ENCODE measurements around the gene NFKBIB. TPM values are rescaled to one million over a fixed set of nuclear protein-coding genes. Genes with fewer than 3 reads are reported as not detected.
"Not testable (repeated sequence)": the region's sequence is repeated elsewhere in the genome, so short reads cannot be mapped to it uniquely, and the experiment has no call there.

Gene NFKBIB
- total RNA-seq = 4.7 TPM

GRCh38 chr19:38899447-38900201 lies at the start of gene NFKBIB, which contains the start of gene SIRT2:
Gene NFKBIB (plus strand): TSS chr19:38899969. CDS start chr19:38900033, 64 bp downstream.
Gene SIRT2 (minus strand): TSS chr19:38899618. CDS start chr19:38899521, 97 bp downstream.
- Histone ChIP-seq H3K9me3 (ENCODE audit: control insufficient read depth in 3 of 3, low read length in 3 of 3) (no peaks in the 10 kb centered on the region), H3K4me1 (ENCODE audit: control insufficient read depth in 3 of 3, insufficient read depth in 3 of 3, low read length in 3 of 3) (peaks cover 41 to 45% (median 42%) of the 10 kb centered on the region in 3 donors), H3K36me3 (ENCODE audit: control insufficient read depth in 3 of 3, insufficient read depth in 3 of 3, low read length in 3 of 3) (peaks cover 0 to 4% (median 2%) of the 10 kb centered on the region in 3 donors), H3K27me3 (ENCODE audit: control insufficient read depth in 3 of 3, insufficient read depth in 3 of 3, low read length in 3 of 3) (no peaks in the 10 kb centered on the region), H3K9ac (ENCODE audit: low read depth in 1 of 3, low read length in 3 of 3) (peak within 1 kb of the TSS; percentile 88 to 98 (median 96)), H3K4me3 (ENCODE audit: low read length in 3 of 3) (peak within 1 kb of the TSS; percentile 93 to 97 (median 93)), H3K27ac (ENCODE audit: low read depth, low read length) (peak within 1 kb of the TSS; percentile 95)

- H3K27me3 ChIP-seq (ENCODE audit: control insufficient read depth in 3 of 3, insufficient read depth in 3 of 3, low read length in 3 of 3) = no peaks in the 10 kb centered on the region
- peak overlapping the region; percentile 86 to 96 (median 94) for H3K4me3 ChIP-seq (ENCODE audit: low read length in 3 of 3)
- peak overlapping the region; percentile 100 for H3K27ac ChIP-seq (ENCODE audit: low read depth, low read length)
- peaks cover 19 to 31% (median 22%) of the 10 kb centered on the region in 3 donors for H3K36me3 ChIP-seq (ENCODE audit: control insufficient read depth in 3 of 3, insufficient read depth in 3 of 3, low read length in 3 of 3)
- H3K4me1 ChIP-seq (ENCODE audit: control insufficient read depth in 3 of 3, insufficient read depth in 3 of 3, low read length in 3 of 3) = peaks cover 50 to 55% (median 51%) of the 10 kb centered on the region in 3 donors
- peak overlapping the region; percentile 96 to 97 (median 97) for H3K9ac ChIP-seq (ENCODE audit: low read depth in 1 of 3, low read length in 3 of 3)
- no peaks in the 10 kb centered on the region for H3K9me3 ChIP-seq (ENCODE audit: control insufficient read depth in 3 of 3, low read length in 3 of 3)
Observed at GRCh38 chr19:38850436-38850975, 49.3 kb upstream of the NFKBIB start.

GRCh38 chr19:38850976-38851621 lies 48.7 kb upstream of the NFKBIB start:
- peaks cover 13 to 26% (median 16%) of the 10 kb centered on the region in 3 donors for H3K36me3 ChIP-seq (ENCODE audit: control insufficient read depth in 3 of 3, insufficient read depth in 3 of 3, low read length in 3 of 3)
- H3K27me3 ChIP-seq (ENCODE audit: control insufficient read depth in 3 of 3, insufficient read depth in 3 of 3, low read length in 3 of 3) = no peaks in the 10 kb centered on the region
- peaks cover 44 to 49% (median 45%) of the 10 kb centered on the region in 3 donors for H3K4me1 ChIP-seq (ENCODE audit: control insufficient read depth in 3 of 3, insufficient read depth in 3 of 3, low read length in 3 of 3)
- H3K4me3 ChIP-seq (ENCODE audit: low read length in 3 of 3) = peak overlapping the region; percentile 86 to 96 (median 94)
- H3K27ac ChIP-seq (ENCODE audit: low read depth, low read length) = peak overlapping the region; percentile 99
- peak overlapping the region; percentile 96 to 97 (median 97) for H3K9ac ChIP-seq (ENCODE audit: low read depth in 1 of 3, low read length in 3 of 3)
- no peaks in the 10 kb centered on the region for H3K9me3 ChIP-seq (ENCODE audit: control insufficient read depth in 3 of 3, low read length in 3 of 3)

GRCh38 chr19:38851622-38852230 lies 48.0 kb upstream of the NFKBIB start:
- peak overlapping the region; percentile 96 to 97 (median 97) for H3K9ac ChIP-seq (ENCODE audit: low read depth in 1 of 3, low read length in 3 of 3)
- peaks cover 38 to 42% (median 39%) of the 10 kb centered on the region in 3 donors for H3K4me1 ChIP-seq (ENCODE audit: control insufficient read depth in 3 of 3, insufficient read depth in 3 of 3, low read length in 3 of 3)
- H3K27ac ChIP-seq (ENCODE audit: low read depth, low read length) = peak overlapping the region; percentile 99
- peaks cover 8 to 19% (median 11%) of the 10 kb centered on the region in 3 donors for H3K36me3 ChIP-seq (ENCODE audit: control insufficient read depth in 3 of 3, insufficient read depth in 3 of 3, low read length in 3 of 3)
- peak overlapping the region; percentile 90 to 96 (median 94) for H3K4me3 ChIP-seq (ENCODE audit: low read length in 3 of 3)
- no peaks in the 10 kb centered on the region for H3K27me3 ChIP-seq (ENCODE audit: control insufficient read depth in 3 of 3, insufficient read depth in 3 of 3, low read length in 3 of 3)
- no peaks in the 10 kb centered on the region for H3K9me3 ChIP-seq (ENCODE audit: control insufficient read depth in 3 of 3, low read length in 3 of 3)

- H3K27me3 ChIP-seq (ENCODE audit: control insufficient read depth in 3 of 3, insufficient read depth in 3 of 3, low read length in 3 of 3) = no peaks in the 10 kb centered on the region
- H3K4me3 ChIP-seq (ENCODE audit: low read length in 3 of 3) = peak overlapping the region; percentile 90 to 94 (median 92)
- H3K4me1 ChIP-seq (ENCODE audit: control insufficient read depth in 3 of 3, insufficient read depth in 3 of 3, low read length in 3 of 3) = peaks cover 32 to 35% (median 34%) of the 10 kb centered on the region in 3 donors
- H3K9ac ChIP-seq (ENCODE audit: low read depth in 1 of 3, low read length in 3 of 3) = peak overlapping the region; percentile 79 to 91 (median 83)
- H3K36me3 ChIP-seq (ENCODE audit: control insufficient read depth in 3 of 3, insufficient read depth in 3 of 3, low read length in 3 of 3) = peaks cover 1 to 12% (median 4%) of the 10 kb centered on the region in 3 donors
- H3K9me3 ChIP-seq (ENCODE audit: control insufficient read depth in 3 of 3, low read length in 3 of 3) = no peaks in the 10 kb centered on the region
- H3K27ac ChIP-seq (ENCODE audit: low read depth, low read length) = peak overlapping the region; percentile 99
Observed at GRCh38 chr19:38852231-38853044, 47.3 kb upstream of the NFKBIB start.

GRCh38 chr19:38853214-38853613 lies 46.6 kb upstream of the NFKBIB start:
- H3K9me3 ChIP-seq (ENCODE audit: control insufficient read depth in 3 of 3, low read length in 3 of 3) = no peaks in the 10 kb centered on the region
- peak overlapping the region in 2 of 3 donors; percentile 83 to 91 for H3K9ac ChIP-seq (ENCODE audit: low read depth in 1 of 3, low read length in 3 of 3)
- H3K4me3 ChIP-seq (ENCODE audit: low read length in 3 of 3) = peak overlapping the region; percentile 90 to 94 (median 92)
- H3K27ac ChIP-seq (ENCODE audit: low read depth, low read length) = peak overlapping the region; percentile 99
- peaks cover 0 to 8% (median 0%) of the 10 kb centered on the region in 3 donors for H3K36me3 ChIP-seq (ENCODE audit: control insufficient read depth in 3 of 3, insufficient read depth in 3 of 3, low read length in 3 of 3)
- peaks cover 27 to 28% (median 27%) of the 10 kb centered on the region in 3 donors for H3K4me1 ChIP-seq (ENCODE audit: control insufficient read depth in 3 of 3, insufficient read depth in 3 of 3, low read length in 3 of 3)
- no peaks in the 10 kb centered on the region for H3K27me3 ChIP-seq (ENCODE audit: control insufficient read depth in 3 of 3, insufficient read depth in 3 of 3, low read length in 3 of 3)

GRCh38 chr19:38854961-38855360 lies 44.8 kb upstream of the NFKBIB start:
- H3K9me3 ChIP-seq (ENCODE audit: control insufficient read depth in 3 of 3, low read length in 3 of 3); H3K36me3 ChIP-seq (ENCODE audit: control insufficient read depth in 3 of 3, insufficient read depth in 3 of 3, low read length in 3 of 3); H3K27me3 ChIP-seq (ENCODE audit: control insufficient read depth in 3 of 3, insufficient read depth in 3 of 3, low read length in 3 of 3); H3K4me3 ChIP-seq (ENCODE audit: low read length in 3 of 3); H3K27ac ChIP-seq (ENCODE audit: low read depth, low read length); H3K9ac ChIP-seq (ENCODE audit: low read depth in 1 of 3, low read length in 3 of 3): not testable (repeated sequence)
- H3K4me1 ChIP-seq (ENCODE audit: control insufficient read depth in 3 of 3, insufficient read depth in 3 of 3, low read length in 3 of 3) = peaks cover 18 to 19% (median 19%) of the 10 kb centered on the region in 3 donors

- H3K36me3 ChIP-seq (ENCODE audit: control insufficient read depth in 3 of 3, insufficient read depth in 3 of 3, low read length in 3 of 3); H3K9me3 ChIP-seq (ENCODE audit: control insufficient read depth in 3 of 3, low read length in 3 of 3); H3K27me3 ChIP-seq (ENCODE audit: control insufficient read depth in 3 of 3, insufficient read depth in 3 of 3, low read length in 3 of 3); H3K9ac ChIP-seq (ENCODE audit: low read depth in 1 of 3, low read length in 3 of 3); H3K4me3 ChIP-seq (ENCODE audit: low read length in 3 of 3); H3K27ac ChIP-seq (ENCODE audit: low read depth, low read length): not testable (repeated sequence)
- H3K4me1 ChIP-seq (ENCODE audit: control insufficient read depth in 3 of 3, insufficient read depth in 3 of 3, low read length in 3 of 3) = peaks cover 17 to 18% (median 17%) of the 10 kb centered on the region in 3 donors
Observed at GRCh38 chr19:38855751-38856150, 44.0 kb upstream of the NFKBIB start.

GRCh38 chr19:38856813-38857212 lies 43.0 kb upstream of the NFKBIB start:
- H3K27ac ChIP-seq (ENCODE audit: low read depth, low read length) = no peak overlapping the region
- no peak overlapping the region for H3K9ac ChIP-seq (ENCODE audit: low read depth in 1 of 3, low read length in 3 of 3)
- peaks cover 7 to 9% (median 7%) of the 10 kb centered on the region in 3 donors for H3K4me1 ChIP-seq (ENCODE audit: control insufficient read depth in 3 of 3, insufficient read depth in 3 of 3, low read length in 3 of 3)
- no peaks in the 10 kb centered on the region for H3K36me3 ChIP-seq (ENCODE audit: control insufficient read depth in 3 of 3, insufficient read depth in 3 of 3, low read length in 3 of 3)
- H3K27me3 ChIP-seq (ENCODE audit: control insufficient read depth in 3 of 3, insufficient read depth in 3 of 3, low read length in 3 of 3) = no peaks in the 10 kb centered on the region
- H3K9me3 ChIP-seq (ENCODE audit: control insufficient read depth in 3 of 3, low read length in 3 of 3) = no peaks in the 10 kb centered on the region
- H3K4me3 ChIP-seq (ENCODE audit: low read length in 3 of 3) = no peak overlapping the region

Measured in skeletal muscle tissue (tissue), 4 donors.